HS-5 (cell line): ENCODE measurements around the gene CEP170B.
"Not testable (repeated sequence)": the region's sequence is repeated elsewhere in the genome, so short reads cannot be mapped to it uniquely, and the experiment has no call there.

Experiments used
- DNase-seq: peaks from one replicate; pipeline ENCODE4 v3.0.0-alpha.2; 2012; ENCODE audit warnings: low read depth

Gene CEP170B

DNA sequence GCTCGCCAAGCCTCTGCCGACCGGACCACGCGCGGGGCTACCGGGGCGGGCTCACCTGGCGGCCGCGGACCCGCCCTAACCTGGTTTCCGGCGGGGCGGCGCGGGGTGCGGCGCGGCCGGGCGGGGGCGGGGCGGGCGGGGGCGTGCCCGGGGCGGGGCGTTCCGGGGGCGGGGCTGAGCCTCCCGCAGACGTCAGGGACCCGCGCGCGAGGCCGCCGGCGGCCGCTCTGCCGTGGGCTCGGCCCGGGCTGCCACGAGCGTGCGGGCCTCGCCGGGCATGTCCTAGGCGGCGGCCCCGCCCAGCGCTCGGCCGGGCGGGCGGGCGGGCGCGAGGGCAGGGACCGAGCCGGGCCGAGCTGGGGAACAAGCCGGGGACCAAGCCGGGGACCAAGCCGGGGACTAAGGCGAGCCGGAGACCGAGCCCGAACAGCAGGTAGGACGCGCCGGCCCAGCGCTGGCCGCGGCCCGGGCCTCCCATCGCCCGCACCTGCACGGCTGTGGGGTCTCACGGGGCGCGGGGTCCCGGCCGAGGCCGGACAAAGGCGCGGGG is at the start of gene CEP170B:
Gene CEP170B (plus strand): TSS at position 188 of the 550 bp plus-strand sequence. CDS start 3,183 bp downstream, outside the sequence.
- DNase-seq, result no peak

DNA sequence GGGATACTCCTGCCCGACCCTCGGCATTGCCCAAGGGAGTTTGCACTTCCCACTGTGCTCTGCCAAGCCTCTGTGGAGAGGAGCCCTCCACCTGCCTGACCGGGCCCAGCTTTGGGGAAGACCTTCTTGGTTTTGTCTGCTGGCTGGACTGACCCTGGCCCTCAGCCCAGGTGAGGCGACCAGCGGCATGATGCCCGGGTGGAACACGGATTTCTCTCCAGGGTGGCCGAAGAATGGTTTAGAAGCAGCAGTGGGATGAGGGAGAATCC is 48.5 kb upstream of the CEP170B start:
- DNase-seq, result no peak

DNA sequence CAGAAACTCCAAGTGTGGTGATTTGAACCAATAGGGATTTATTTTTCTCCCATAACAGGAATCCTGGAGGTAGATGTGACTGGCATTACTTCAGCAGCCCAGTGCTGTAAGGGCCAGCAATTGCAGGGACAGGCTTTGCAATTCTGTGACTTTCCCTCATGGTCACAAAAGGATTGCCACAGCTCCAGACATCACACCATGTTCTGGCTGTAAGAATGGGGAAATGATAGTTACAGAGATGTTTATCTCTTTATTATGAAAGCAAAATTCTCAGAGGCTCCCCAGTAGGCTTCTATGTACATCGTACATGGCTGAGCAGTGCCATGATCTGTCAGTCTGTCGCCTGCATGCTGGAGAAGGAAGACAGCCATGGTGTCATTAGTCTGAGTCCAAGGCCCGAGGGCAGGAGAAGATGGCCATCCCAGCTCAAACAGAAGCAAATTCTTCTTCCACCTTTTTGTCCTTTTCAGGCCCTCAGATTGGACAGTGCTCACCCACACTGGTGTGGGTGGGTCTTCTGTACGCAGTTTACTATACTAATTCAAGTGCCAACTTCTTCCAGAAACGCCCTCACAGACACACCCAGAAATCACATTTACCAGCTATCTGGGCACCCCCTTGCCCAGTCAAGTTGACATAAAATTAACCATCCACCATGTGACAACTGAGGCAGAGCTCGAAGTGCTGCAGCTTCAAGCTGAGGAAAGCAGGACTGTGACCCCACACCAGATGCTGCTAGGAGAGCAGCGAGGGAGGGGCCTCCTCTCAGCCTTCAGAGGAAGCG is 46.9 kb upstream of the CEP170B start:
- no peak for DNase-seq

DNA sequence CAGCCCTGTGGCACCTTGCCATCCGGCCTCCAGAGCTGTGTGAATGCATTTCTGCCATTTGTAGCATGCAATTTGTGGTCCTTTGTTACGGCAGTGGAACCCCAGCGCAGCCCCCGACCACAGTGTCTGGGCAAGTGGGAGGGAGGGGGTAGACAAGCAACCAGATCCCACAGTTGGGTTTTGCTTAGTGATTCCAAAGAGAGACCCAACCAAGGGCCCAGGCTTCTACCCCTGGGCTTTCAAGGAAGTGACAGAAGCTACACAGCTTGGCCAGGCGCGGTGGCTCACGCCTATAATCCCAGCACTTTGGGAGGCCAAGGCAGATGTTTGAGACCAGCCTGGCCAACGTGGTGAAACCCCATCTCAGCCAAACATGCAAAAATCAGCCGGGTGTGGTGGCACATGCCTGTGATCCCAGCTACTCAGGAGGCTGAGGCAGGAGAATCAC is 46.3 kb upstream of the CEP170B start:
- no peak for DNase-seq

DNA sequence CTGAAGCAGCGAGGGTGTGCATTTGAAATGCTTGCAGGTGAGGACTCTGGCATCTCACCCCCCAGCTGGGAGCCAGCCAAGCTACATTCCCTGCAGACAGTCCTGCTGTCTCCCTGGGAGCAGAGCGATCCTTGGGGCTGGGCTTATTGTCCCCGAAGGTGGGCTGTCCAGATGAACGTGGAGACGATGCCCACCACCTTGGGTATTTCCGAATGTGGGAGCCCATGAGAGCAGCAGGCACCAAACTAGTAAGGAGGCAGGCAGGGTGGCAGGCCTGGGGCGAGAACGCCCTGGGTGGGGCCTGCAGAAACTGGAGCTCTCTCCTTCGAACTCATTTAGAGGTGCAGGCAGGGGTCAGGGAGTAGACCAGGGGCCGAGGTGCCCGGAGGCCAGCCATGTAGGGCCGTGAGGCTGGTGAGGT is 45.7 kb upstream of the CEP170B start:
- no peak for DNase-seq

DNA sequence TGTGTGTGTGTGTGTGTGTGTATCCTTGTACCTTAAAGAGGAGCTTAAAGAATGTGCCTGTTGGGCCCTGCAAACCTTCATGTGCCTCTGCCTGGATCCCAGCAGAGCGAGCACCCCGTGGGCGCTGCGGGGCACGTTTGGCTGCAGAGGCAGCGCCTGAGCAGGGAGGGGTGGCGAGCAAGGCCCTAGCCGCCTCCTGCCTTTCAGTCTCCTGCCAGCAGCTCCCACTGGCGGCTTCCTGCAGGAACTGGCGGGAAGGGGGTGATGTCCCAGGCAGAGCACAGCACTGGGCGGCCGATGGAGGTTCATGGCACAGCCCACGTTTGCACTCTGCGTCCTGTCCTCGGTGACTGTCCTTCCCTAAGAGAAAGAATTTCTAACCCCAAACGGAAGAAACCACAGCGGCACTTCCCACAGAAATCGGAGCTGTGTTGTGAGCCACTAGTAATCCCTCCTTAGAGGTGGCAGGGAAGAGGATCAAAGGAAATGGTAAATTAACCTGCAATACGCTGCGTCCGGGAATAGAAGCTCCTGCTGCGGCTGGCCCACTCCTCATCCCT is 44.3 kb upstream of the CEP170B start:
- no peak for DNase-seq

DNA sequence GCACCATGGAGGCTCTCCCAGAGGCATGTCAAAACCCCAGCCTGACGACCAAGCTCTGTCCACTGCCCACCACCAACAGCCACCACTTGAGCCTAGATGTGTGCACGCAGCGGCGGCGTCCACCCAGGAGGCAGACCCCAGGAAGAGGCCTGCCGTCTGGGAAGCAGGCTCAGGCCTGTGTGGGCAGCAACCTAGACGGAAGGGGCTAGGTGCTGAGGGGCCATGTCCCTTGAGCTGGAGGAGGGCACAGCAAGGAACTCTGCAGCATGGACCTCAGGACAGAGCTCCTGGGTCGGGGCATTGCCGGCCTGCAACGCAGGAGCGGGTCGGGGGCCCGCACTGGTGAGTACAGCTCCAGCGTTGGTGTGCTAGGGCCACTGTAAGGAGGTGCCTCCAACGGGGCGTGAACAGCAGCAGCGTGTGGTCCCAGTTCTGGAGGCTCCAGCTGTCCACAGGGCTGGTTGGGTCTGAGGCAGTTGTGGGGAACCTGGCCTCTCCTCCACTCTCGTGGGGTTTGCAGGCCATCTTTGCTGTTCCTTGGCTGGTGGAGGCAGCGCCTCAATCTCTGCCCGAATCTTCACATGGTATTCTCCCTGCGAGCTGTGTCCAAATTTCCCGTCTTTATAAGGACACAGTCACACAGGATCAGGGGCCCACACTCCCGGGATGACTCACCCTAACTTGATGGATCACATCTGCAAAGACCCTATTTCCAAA is 43.7 kb upstream of the CEP170B start:
- no peak for DNase-seq

DNA sequence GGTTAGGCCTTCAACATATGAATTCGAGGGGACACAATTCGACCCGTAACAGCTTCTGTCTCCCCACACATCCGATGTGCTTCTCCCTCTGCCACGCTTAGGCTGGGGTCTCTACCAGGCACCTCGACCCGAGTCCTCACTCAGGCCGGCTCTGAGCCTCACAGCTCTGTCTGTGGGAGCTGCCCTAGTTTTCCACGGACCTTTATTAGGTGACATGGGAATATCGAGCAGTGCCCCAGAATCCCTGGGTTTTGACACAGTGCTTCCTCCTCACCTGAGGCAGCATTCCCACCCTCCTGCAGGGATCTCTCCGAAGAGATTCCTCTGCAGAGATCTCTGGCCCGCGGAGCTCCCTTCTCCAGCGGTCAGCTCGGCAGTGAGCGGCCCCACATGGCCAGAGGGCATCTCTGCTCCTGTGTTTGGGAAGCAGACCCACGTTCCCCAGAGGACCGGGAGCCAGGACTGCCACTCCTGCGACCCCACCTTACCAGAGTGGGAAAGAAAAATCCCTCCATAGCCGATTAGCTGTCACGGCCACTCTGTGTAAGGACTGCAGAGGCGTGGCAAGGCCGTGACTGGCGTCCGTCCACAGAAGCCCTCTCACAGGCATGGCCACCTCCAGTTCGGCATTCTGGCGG is 43.0 kb upstream of the CEP170B start:
- DNase-seq, result no peak

DNA sequence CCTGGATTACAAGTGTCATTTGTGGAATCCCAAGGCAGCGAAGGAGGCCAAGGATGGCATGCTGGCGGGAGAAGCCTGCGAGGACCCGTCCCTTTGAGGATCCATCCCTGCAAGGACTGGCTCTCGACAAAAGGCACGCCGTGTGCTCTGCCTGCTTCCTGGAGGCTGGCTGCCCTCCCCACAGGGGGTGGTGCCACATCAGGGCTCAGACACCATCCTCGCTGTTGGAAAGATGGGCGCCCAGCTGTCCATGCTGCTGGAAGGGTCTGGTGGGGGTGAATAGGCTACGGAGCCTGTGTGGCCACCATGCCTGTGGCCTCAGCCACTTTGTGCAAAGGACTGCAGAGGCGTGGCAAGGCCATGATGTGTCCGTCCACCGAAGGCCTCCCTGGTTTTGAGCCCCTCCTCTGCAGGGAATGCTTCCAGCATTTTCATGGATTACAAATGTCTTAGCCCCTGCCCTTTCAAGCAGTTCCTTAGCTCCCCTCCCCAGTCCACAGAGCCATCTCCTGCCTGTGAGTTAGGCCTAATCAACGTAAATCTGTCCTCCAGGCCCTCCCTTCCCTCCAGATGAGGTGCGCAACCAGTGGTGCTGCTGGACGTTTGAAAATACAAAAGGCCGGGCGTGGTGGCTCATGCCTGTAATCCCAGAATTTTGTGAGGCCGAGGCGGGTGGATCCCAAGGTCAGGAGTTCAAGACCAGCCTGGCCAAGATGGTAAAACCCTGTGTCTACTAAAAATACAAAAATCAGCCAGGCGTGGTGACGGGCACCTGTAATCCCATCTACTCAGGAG is 42.0 kb upstream of the CEP170B start:
- no peak for DNase-seq

DNA sequence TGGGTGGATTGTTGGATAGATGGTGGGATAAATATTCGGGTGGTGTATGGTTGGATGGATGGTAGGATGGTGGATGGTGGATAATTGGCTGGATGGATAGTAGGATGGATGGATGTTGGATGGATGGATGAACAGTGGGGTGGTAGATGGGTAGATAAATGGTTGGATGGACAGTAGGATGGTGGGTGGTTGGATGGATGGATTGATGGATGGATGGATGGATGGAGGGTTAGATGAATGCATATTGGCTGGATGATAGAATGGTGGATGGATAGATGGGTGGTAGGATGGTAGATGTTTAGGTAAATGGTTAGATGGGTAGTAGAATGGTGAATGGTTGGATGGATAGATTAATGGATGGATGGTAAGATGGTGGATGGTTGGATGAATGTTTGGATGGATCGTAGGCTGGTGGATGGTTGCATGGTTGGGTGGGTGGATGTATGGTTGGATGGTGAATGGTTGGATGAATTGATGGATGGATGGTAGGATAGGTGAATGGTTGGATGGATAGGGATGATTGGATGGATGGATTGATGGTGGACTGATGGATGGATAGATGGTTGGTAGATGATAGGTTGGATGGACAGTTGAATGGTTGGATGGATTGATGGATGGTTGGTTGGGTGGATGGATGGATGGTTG is 40.6 kb upstream of the CEP170B start:
- no peak for DNase-seq

DNA sequence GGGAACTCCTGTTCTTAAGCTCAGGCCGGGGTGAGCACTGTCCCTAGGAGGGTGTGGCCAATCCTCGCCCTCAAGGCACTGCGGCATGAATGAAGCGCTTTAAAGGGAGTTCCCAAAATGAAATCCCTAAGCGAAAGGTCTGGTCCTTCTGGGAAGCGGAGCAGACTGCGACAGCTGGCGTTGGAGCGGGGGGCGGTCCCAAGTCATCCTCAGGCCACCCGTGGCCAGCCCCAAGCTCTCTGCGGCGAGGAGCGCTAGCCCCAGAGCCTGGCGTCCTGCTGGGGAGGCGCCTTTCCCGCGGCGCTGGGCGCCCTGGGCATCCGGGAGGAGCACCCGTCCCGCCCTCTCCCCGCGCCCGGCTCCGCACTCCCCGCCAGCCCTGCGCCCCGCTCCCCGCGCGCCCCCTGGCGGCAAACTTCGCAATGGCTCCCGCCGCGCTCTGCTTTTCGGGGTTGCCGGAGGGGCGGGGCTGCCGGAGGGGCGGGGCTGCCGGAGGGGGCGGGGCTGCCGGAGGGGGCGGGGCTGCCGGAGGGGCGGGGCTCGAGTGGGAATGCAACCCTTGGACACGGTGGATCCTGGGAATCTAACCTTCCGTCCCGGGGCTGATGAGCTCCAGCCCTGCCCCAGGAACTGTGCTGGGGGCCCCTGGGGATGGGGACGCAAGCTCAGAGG is 38.7 kb upstream of the CEP170B start:
- peak; percentile 29 for DNase-seq

DNA sequence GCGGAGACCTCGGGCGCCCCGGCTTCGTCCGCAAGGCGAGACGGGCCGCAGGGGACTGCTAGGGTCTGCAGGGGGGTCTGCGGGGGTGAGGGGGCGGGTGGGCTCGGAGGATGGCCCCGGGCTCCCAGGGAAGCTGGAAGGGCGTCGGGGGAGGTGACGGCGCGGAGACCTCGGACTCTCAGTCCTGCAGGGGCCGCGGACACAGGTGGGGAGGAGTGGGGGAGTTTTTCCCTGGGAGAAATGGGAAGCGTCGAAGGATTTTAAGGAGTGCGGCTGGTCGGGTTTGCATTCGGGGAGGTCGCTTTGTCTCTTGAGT is 38.2 kb upstream of the CEP170B start:
- no peak for DNase-seq

DNA sequence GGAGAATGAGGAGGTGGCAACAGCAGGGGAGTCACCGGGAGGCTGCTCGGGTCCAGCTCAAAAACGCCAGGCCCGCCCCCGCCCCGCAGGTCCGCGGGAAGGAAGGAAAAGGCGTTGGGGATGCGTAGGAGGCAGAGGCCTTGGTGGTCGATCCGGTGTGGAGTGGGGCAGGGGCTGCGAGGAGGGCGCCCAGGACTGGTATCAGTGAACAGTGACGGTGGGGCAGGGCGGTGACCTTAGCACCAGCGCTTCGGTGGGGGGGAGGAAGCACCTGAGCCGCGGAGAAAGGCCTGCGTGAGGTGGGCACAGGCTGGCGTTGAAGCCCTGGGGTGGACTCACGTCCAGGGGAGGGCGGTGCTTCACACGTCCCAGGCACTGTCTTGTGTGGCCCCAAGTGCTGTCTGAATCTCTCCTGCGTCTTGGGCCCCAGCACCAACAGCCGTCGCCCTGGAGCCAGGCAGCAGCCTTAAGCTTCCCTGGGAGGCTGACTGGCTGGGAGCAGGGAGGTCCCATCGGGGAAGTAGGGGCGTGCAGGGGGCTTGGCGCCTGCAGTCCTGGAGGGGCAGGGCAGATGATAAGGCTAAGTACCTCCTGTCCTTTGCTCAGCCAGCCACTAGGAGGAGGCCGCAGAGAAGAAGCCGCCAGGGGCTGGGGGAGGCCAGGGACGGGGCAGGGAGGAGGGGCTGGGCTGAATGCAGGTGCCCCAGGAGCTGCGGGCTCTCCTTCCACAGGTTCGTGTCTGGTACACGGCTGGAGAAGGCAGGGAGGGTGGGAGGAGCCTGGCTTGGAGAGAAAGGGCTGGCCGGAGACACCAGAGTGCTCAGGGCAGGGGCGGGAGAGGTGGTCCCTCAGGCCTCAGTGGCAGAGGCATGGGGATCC is 37.7 kb upstream of the CEP170B start:
- DNase-seq, result no peak

DNA sequence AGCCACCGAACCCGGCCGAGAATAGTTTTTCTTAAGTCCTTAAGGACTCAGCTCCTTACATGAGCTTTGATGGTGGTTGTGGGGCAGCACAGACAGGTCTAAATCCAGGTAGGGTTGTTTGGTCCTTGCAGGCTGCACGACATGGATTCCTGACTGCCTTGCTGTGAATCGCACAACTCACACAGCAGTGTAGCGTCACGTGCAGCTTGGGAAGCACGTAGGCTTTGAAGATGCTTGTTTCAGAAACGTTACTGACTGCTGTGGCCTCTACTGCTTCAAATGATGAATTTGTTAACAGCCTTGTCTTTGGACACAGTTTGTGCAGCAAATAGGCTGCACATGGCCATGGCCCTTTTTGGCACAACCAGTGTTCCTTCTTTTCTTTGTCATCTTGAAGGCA is 34.3 kb upstream of the CEP170B start:
- DNase-seq, result no peak

DNA sequence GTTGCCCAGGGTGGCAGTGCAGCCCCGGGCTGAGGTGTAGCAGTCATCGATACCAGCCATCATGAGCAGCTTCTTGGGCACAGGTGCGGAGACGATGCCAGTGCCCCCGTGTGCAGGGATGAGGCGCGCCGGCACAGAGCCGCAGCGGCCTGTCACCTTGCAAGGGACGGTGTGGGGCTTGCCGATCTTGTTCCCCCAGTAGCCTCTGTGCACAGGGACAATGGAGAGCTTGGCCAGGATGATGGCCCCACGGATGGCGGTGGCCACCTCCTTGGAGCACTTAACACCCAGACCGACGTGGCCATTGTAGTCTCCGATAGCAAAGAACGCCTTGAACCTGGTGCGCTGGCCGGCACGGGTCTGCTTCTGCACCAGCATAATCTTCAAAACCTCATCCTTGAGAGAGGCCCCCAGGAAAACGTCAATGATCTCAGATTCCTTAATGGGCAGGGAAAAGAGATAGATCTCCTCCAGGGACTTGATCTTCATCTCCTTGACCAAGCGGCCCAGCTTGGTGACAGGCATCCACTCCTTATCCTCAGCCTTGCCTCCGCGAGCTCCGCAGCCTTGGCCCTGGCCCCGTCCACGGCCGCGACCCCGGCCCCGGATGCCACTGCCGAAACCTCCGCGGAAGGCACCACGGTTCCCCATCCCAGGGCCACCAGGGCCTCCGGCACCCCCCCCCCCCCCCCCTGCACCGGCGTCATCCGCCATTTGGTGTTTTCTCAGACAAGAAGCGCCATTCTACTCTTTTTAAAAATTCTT is 28.7 kb upstream of the CEP170B start:
- DNase-seq, result not testable (repeated sequence)

DNA sequence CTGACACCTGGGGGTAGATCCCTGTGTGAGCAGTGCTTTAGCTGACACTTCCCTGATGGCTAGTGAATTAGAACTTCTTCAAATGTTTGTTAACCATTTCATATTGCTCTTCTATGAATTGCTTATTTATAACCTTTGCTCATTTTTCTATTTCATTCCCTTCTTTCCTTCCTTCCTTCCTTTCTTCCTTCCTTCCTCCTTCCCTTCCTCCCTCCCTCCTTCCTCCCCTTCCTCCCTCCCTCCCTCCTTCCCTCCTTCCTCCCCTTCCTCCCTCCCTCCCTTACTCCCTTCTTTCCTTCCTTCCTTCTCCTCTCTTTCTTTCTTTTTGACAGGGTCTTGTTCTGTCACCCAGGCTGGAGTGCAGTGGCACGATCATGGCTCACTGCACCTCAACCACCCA is 23.3 kb upstream of the CEP170B start:
- DNase-seq, result no peak

DNA sequence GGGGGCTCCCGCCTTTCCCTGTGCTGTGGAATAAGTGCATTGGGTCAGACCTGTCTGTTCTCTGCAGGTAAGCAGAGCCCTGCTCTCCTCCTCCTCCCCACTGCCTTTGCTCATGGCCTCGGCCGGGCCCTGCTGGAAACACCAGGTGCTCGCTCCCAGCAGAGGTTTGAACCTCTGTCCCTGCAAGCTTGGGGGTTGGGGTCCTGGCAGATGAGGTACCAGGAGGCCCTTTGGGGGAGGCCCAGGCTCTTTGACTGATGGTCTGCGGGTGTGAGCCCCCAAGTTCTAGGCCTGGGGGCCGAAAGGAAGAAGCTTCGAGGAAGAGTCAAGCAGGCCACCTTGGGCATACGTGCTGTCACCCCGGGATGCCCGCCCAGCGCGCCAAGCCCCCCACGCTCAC is 22.1 kb upstream of the CEP170B start:
- no peak for DNase-seq

DNA sequence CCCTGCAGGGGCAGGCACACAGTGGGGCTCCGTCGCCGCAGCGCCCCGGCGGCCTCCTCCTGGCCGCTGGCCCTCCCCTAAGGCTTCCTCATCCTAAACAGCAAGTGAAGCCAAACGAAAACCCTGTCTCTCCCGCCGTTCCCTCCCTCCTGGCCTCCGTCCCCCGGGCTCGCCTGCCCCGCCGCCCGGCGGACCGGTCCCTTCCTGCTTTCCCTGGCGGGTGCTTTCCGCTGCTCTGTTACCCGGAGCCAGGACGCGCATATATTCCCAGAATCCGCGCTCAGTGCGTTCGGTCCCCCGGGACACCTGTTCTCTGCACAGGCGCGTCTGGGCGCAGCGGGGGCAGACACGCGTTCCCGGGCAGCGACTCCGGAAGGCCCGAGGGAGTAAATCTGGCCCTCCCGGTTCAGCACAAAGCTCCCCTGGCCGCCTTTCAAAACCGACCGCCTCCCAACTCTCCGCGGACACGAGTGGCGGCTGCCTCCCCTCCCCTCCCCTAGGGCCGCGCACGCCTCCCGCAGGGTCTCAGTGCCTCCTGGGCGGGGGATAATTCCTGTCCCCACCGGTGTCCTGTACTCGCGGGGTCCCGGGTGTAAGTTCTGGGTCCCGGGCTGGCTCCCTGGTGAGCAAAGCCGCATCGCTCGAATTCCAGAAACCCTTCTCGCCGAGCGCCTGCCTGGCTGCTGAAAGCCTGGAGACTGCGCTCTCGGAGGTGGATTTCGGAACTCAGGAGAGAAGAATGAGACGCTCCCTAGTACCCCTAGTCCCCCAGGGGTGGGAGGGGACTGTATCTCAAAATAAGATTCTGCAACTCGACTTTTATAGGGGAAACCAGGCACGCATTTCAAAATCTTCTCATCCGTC is 21.4 kb upstream of the CEP170B start:
- DNase-seq, result no peak
